GM19467 (cell line): Measurements from ENCODE around the gene DSCAML1.
"Not testable (repeated sequence)": the region's sequence is repeated elsewhere in the genome, so short reads cannot be mapped to it uniquely, and the experiment has no call there.

ENCODE experiments used
- ATAC-seq: cut with Tn5 transposase; IDR thresholded peaks from one replicate; pipeline ENCODE4 v1.9.1; 2021; ENCODE audit warnings: mild to moderate bottlenecking, moderate library complexity; ENCODE audit not compliant: unreplicated experiment

Gene DSCAML1

DNA sequence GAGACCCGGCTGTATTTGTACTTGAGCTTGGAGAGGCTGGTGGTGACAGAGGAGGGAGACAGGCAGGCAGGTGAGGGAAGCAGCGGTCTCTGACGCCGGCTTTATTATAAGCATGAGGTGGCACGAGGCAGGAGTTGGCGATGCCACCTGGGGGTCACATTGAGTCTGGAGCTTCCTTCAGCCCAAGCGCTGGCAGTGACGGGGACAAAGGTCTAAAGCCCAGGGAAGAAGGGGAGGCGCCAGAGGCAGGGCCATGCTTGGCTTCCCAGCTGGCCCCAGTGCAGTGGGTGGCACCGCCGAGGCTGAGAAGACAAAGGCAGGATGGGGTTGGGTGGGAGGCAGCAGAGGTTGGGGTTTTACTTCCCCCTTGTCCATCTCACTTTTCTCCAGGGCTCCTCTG, 23.1 kb upstream of the DSCAML1 start:
- ATAC-seq = no peak

DNA sequence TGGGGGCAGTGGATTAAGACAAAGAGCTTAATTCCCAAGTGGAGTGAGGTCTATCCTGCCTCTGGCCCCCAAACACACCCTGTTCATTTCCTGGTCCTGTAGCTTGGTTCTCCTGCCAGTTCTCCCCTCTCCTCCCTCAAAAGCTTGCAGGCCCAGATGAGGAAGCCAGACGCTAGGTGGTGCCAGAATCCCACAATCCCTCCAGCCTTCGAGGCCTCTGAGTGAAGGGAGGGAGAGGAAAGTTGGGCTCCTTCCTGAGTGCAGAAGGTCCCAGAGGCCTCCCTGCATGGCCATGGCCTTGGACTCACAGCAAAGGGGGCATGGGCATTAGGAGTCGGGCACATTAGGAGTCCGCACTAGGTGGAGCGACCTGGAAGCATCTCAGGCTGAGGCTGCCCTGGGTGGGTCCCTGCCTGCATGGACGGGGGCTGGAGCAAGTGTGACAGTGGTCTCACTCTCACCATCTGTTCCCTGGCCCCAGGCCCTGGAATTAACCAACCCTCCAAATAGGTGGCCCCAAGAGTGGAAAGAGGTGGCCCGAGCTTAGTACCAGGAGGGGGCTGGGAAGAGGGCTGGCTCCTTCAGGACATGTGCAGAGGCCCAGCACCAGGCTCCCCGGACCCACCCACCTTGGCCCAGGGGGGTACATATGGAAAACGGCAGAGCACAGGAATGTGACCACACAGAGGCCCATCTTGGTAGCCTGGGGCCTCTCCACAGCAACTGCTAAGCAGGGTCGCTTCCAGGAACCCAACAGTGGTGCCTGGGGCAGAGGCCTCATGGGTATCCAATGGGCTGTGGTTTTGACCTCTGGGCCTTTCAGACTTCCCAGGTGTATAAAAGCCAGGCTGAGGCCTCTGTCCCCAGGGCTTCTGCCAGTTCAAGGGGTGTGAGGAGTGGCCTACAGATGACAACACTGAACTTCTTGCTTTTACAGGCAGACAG, 22.4 kb upstream of the DSCAML1 start:
- no peak for ATAC-seq

- ATAC-seq = no peak
Measured at GRCh38 chr11:117818041-117818873, 21.2 kb upstream of the DSCAML1 start.

GRCh38 chr11:117817368-117818040, 20.5 kb upstream of the DSCAML1 start:
- no peak for ATAC-seq

DNA sequence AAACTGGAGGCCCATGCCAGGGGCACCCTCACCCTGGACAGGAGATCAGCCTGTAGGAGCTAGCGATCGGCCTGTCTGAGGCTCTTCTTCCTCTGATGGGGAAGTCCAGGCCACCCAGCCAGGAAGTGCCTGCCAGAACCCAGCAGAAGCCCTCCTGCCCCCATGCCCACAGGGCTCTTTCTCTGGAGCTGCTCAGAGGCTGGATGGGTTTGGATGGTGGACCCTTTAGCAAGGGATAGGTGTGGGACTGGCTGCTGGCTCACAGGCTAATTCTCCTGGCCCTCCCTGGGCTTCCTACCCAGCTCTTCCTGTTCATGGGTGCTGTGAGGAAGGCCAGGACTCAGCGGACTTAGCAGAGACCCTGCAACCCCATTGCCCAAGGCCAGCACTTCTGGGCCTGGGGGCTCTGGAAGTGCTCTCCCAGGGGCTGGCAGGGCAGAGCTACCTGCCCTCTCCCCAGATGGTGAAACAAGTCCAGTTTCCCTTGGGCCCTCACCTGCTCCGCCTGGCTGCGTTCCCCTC, 19.9 kb upstream of the DSCAML1 start:
- ATAC-seq = no peak

- no peak for ATAC-seq
Measured at GRCh38 chr11:117816151-117816741, 19.2 kb upstream of the DSCAML1 start.

GRCh38 chr11:117815262-117815803, 18.3 kb upstream of the DSCAML1 start:
- peak; percentile 43 for ATAC-seq

DNA sequence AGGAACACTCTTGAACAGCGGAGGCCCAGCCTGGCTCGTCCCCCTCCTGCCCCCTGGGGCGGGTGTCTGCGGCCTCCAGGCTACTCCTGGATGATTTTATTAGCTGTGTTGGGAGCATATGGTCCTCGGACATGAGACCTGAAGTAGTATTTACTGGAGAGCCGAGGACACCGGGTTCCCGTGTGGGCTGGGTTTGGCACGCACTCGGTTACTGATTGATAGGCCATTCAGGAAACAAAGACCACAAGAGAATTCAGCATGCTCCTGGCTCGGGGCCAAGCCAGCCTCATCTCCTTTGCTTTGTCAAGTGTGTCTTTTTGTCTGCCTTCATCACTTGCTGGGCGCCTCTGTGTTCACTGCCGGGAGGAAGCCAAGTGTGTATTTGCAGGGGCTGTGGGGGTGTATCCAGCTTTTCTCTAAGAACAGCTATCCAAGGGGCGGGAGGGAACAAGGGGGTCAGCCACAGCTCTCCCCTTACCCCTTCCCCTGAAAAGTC, 17.8 kb upstream of the DSCAML1 start:
- peak; percentile 35 for ATAC-seq

DNA sequence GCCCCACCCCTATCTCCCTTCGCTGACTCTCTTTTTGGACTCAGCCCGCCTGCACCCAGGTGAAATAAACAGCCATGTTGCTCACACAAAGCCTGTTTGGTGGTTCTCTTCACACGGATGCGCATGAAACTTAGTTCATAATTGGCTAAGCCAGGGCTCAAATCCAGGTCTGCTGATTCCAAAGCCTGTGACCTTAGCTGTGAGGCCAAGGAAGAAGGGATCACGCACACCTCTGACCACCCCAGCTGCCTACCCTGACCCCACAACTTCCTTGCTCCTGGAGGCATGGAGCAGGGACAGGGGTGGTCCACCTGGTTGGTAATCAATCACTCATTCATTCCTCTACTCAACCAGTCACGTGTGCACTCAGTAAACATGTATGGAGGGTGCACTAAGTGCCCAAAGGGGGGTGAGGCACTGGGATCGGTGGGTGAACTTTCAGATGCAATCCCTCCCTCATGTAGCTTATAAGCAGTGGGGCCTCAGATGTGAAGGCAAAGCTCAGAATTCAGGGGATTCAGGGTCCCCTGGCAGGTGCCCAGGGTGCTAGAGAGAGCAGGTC, 17.3 kb upstream of the DSCAML1 start:
- ATAC-seq = peak; percentile 2

GRCh38 chr11:117810056-117810451, 13.0 kb upstream of the DSCAML1 start:
- ATAC-seq = not testable (repeated sequence)

GRCh38 chr11:117809236-117810055, 12.4 kb upstream of the DSCAML1 start:
- no peak for ATAC-seq

GRCh38 chr11:117808784-117809183, 11.8 kb upstream of the DSCAML1 start:
- ATAC-seq = no peak

- no peak for ATAC-seq
Measured at GRCh38 chr11:117807482-117808327, 10.7 kb upstream of the DSCAML1 start.

- ATAC-seq = no peak
Measured at GRCh38 chr11:117806846-117807245, 9.8 kb upstream of the DSCAML1 start.

DNA sequence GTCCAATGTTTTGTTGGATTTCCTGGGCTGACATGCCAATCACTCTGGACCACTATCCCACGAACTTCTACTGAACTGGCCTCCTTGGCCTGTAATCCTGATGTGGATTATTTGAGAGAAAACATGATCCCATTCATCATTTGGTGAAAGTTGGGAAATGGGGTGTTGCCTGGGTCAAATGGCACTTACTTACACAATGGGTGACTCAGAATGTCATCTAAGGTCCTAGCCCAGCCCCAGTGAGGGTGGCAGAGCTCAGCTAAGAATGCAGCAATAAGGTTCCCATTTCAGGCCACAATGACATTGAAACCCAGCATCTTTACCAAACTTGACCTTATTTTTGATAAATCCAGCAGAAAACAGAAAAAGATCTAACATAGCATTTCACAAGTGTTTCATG, 8.0 kb upstream of the DSCAML1 start:
- ATAC-seq = no peak

GRCh38 chr11:117803896-117804295, 6.9 kb upstream of the DSCAML1 start:
- no peak for ATAC-seq

DNA sequence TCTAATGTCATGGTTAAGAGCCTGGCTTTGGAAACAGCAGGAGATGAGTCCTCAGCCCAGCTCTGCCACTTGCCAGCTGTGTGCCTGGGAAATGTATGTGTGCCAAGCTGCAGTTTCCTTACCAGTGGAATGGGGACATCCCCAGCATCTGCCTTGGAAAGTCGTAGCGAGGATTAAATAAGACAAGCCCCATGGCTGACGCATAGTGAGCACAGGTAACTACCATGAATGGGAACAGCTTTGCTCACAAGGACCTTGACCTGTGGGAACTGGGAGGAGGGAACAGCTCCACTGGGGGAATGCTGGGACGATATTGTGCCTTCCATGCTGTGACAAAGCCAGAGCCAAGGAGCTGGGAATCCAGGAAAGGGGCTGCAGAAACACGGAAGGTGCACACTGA, 2.6 kb upstream of the DSCAML1 start:
- no peak for ATAC-seq

DNA sequence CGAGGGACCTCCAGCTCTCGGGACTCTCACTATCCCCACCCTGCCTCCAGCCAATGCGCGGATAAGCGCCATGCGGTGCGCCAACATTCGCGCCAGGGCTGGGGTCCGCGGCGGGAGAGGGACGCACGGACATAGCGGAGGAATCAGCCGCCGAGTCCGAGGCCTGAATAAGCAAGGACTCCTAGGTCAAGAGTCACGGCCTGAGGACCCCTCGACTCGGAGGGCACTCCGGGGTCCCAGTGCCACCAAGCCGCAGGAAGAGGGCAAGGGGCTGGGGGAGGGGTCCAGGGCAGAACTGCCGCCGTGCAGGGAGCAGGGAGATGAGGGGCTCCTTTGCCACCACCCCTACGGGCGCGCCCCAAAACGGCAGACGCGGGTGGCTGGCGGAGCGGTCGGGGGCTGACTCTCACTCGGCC, 552 bp downstream of the DSCAML1 start:
- no peak for ATAC-seq
